CD14-positive monocyte (primary cell): ENCODE measurements around the gene BTBD9. TPM values are rescaled to one million over a fixed set of nuclear protein-coding genes. Genes with fewer than 3 reads are reported as not detected.

Experiments used
- DNase-seq, 3 donors: peaks; one replicate each; pipeline ENCODE4 v3.0.0-alpha.2; 2011 to 2022
- H2AFZ ChIP-seq: 2 replicates; pipeline ENCODE4 v1.6.0; 2012; ENCODE audit warnings: mild to moderate bottlenecking, low read depth, low read length, inconsistent platforms; ENCODE audit not compliant: insufficient read depth, poor library complexity, severe bottlenecking
- H3K27ac ChIP-seq, 2 donors: 1 replicate in 1 of 2; 2 replicates in 1 of 2; pipeline ENCODE4 v1.5.1; 2012 to 2013; ENCODE audit warnings: low read length in 2 of 2, control low read depth in 1 of 2, inconsistent platforms in 1 of 2, low read depth in 1 of 2, mild to moderate bottlenecking in 1 of 2
- H3K27me3 ChIP-seq, 2 donors: one replicate each; pipeline versions ENCODE4 v1.6.0 to v1.6.1; 2011 to 2013; ENCODE audit warnings: low read length in 2 of 2; ENCODE audit not compliant: control insufficient read depth in 2 of 2, insufficient read depth in 2 of 2
- H3K36me3 ChIP-seq, 2 donors: replicated peaks in 1 of 2; 1 replicate in 1 of 2; 2 replicates in 1 of 2; pipeline versions ENCODE4 v1.5.1 to v1.6.1; 2012 to 2013; ENCODE audit warnings: low read length in 2 of 2, control low read depth in 1 of 2, inconsistent platforms in 1 of 2, mild to moderate bottlenecking in 1 of 2; ENCODE audit not compliant: insufficient read depth in 2 of 2, control insufficient read depth in 1 of 2
- H3K4me1 ChIP-seq, 2 donors: 1 replicate in 1 of 2; 2 replicates in 1 of 2; pipeline versions ENCODE4 v1.5.1 to v1.6.1; 2012 to 2013; ENCODE audit warnings: low read length in 2 of 2, control low read depth in 1 of 2, inconsistent platforms in 1 of 2, mild to moderate bottlenecking in 1 of 2, moderate library complexity in 1 of 2; ENCODE audit not compliant: insufficient read depth in 2 of 2, control insufficient read depth in 1 of 2
- H3K4me2 ChIP-seq: replicated peaks from 2 replicates; pipeline ENCODE3; 2012; ENCODE audit warnings: low read length, moderate library complexity, mild to moderate bottlenecking; ENCODE audit not compliant: poor library complexity, severe bottlenecking; ENCODE audit errors: extremely low read depth
- H3K4me3 ChIP-seq, 3 experiments: fragments of 200-600 bp in 1 of 3; sonication (generic) in 1 of 3; replicated peaks in 1 of 3; 1 replicate in 2 of 3; 2 replicates in 1 of 3; pipeline ENCODE4 v1.5.1; 2011 to 2013; ENCODE audit warnings: low read length in 3 of 3, mild to moderate bottlenecking in 3 of 3, control low read depth in 2 of 3, low read depth in 2 of 3, inconsistent platforms in 1 of 3, moderate library complexity in 1 of 3
- H3K79me2 ChIP-seq: 2 replicates; pipeline ENCODE4 v1.6.0; 2012; ENCODE audit warnings: mild to moderate bottlenecking, control low read depth, inconsistent platforms, low read length, moderate library complexity; ENCODE audit not compliant: insufficient read depth
- H3K9ac ChIP-seq: 2 replicates; pipeline ENCODE4 v1.6.0; 2017; ENCODE audit warnings: low read length, mild to moderate bottlenecking; ENCODE audit not compliant: insufficient read depth, poor library complexity, severe bottlenecking
- H3K9me3 ChIP-seq, 2 donors: replicated peaks in 1 of 2; 1 replicate in 1 of 2; 2 replicates in 1 of 2; pipeline versions ENCODE4 v1.5.1 to v1.6.1; 2012 to 2013; ENCODE audit warnings: low read length in 2 of 2, control low read depth in 1 of 2; ENCODE audit not compliant: control insufficient read depth in 1 of 2, insufficient read depth in 1 of 2
- H4K20me1 ChIP-seq: 2 replicates; pipeline ENCODE4 v1.6.0; 2012; ENCODE audit warnings: mild to moderate bottlenecking, low read length, control low read depth, moderate library complexity; ENCODE audit not compliant: insufficient read depth
- H3K27ac Mint-ChIP-seq, 7 donors: one replicate each; pipeline ENCODE4 v1.8.0; 2020; ENCODE audit warnings: mild to moderate bottlenecking in 7 of 7, mixed read lengths in 7 of 7, moderate library complexity in 6 of 7, inconsistent platforms in 2 of 7
- H3K27me3 Mint-ChIP-seq, 3 donors: one replicate each; pipeline ENCODE4 v1.8.0; 2021 to 2022; ENCODE audit warnings: low read depth in 3 of 3, mild to moderate bottlenecking in 3 of 3, mixed read lengths in 3 of 3, moderate library complexity in 3 of 3, inconsistent platforms in 1 of 3
- H3K36me3 Mint-ChIP-seq, 2 donors: one replicate each; pipeline ENCODE4 v1.8.0; 2020; ENCODE audit warnings: mixed read lengths in 2 of 2, inconsistent platforms in 1 of 2, mild to moderate bottlenecking in 1 of 2
- H3K4me1 Mint-ChIP-seq: one replicate; pipeline ENCODE4 v1.8.0; 2020; ENCODE audit warnings: mild to moderate bottlenecking, mixed read lengths
- H3K4me3 Mint-ChIP-seq, 2 donors: one replicate each; pipeline ENCODE4 v1.8.0; 2020; ENCODE audit warnings: mild to moderate bottlenecking in 2 of 2, mixed read lengths in 2 of 2, moderate library complexity in 1 of 2
- H3K9me3 Mint-ChIP-seq, 7 donors: one replicate each; pipeline ENCODE4 v1.8.0; 2020 to 2022; ENCODE audit warnings: mixed read lengths in 7 of 7, mild to moderate bottlenecking in 6 of 7, moderate library complexity in 6 of 7, inconsistent platforms in 2 of 7
- WGBS: methylation state at CpG from one replicate; pipeline ENCODE4 v1.1.5; 2013; ENCODE audit warnings: missing lambda C conversion rate; ENCODE audit not compliant: insufficient coverage; 5-methylcytosine and 5-hydroxymethylcytosine counted together
- intact Hi-C, 2 donors: fragments of 100-400 bp; cut with micrococcal nuclease; formaldehyde crosslinking; loops; one replicate each; pipeline versions ENCODE4 v1.15.0 to v1.15.1; 2023
- polyA plus RNA-seq, 3 donors: library from polyadenylated mRNA; depleted of rRNA in 1 of 3; unstranded in 2 of 3; stranded (reverse) in 1 of 3; fragments of 300-500 nt in 2 of 3; fragments of >200 nt in 1 of 3; fragmentation: Illumina TruSeq in 2 of 3; gene quantifications; 1 replicate in 2 of 3; 2 replicates in 1 of 3; pipeline ENCODE4 v1.2.3, GENCODE V29; 2012 to 2021
- TF ChIP-seq, protein P1 (sequence below): fragments of 200-600 bp; IDR thresholded peaks from one replicate; pipeline ENCODE4 v1.8.0; 2022; ENCODE audit warnings: antibody characterized with exemption, mild to moderate bottlenecking

The BTBD9 gene
- polyA plus RNA-seq, 3 donors = 5.2 to 7.5 (median 6.2) TPM

- Histone ChIP-seq H3K27ac (no peak overlapping the region), H3K36me3 (no peaks in the 10 kb centered on the region), H3K4me3 (no peak overlapping the region), H2AFZ (no peak overlapping the region), H3K9me3 (no peaks in the 10 kb centered on the region), H3K9ac (no peak overlapping the region), H3K4me2 (no peak overlapping the region), H3K4me1 (no peaks in the 10 kb centered on the region), H3K27me3 (no peaks in the 10 kb centered on the region), H4K20me1 (no peaks in the 10 kb centered on the region), H3K79me2 (no peaks in the 10 kb centered on the region)
- Mint-ChIP-seq H3K4me1 (no peaks in the 10 kb centered on the region), H3K9me3 (no peaks in the 10 kb centered on the region), H3K27me3 (no peaks in the 10 kb centered on the region), H3K4me3 (no peak overlapping the region), H3K36me3 (no peaks in the 10 kb centered on the region), H3K27ac (no peak overlapping the region)
- TF ChIP-seq, protein P1, sequence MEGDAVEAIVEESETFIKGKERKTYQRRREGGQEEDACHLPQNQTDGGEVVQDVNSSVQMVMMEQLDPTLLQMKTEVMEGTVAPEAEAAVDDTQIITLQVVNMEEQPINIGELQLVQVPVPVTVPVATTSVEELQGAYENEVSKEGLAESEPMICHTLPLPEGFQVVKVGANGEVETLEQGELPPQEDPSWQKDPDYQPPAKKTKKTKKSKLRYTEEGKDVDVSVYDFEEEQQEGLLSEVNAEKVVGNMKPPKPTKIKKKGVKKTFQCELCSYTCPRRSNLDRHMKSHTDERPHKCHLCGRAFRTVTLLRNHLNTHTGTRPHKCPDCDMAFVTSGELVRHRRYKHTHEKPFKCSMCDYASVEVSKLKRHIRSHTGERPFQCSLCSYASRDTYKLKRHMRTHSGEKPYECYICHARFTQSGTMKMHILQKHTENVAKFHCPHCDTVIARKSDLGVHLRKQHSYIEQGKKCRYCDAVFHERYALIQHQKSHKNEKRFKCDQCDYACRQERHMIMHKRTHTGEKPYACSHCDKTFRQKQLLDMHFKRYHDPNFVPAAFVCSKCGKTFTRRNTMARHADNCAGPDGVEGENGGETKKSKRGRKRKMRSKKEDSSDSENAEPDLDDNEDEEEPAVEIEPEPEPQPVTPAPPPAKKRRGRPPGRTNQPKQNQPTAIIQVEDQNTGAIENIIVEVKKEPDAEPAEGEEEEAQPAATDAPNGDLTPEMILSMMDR = no peak
- no peak for DNase-seq
- 95% methylated on average over 2 of the region's 5 CpGs for WGBS
- intact Hi-C loops = loop anchor here in 1 of 2 donors (10.0 kb wide), 1 partner anchor 805 kb away; the partner anchor contains the start of gene MDGA1
Measured at GRCh38 chr6:38499529-38500096, 140.1 kb downstream of the BTBD9 start.

GRCh38 chr6:38498805-38499445, 140.8 kb downstream of the BTBD9 start:
- H3K79me2 ChIP-seq = no peaks in the 10 kb centered on the region
- TF ChIP-seq, protein P1 = no peak
- Mint-ChIP-seq H3K27me3 (no peaks in the 10 kb centered on the region), H3K9me3 (no peaks in the 10 kb centered on the region), H3K4me3 (no peak overlapping the region), H3K36me3 (no peaks in the 10 kb centered on the region), H3K27ac (peak overlapping the region in 1 of 7 donors; percentile 30), H3K4me1 (no peaks in the 10 kb centered on the region)
- no peaks in the 10 kb centered on the region for H3K9me3 ChIP-seq
- no peaks in the 10 kb centered on the region for H4K20me1 ChIP-seq
- DNase-seq = no peak
- H3K4me1 ChIP-seq = no peaks in the 10 kb centered on the region
- no peaks in the 10 kb centered on the region for H3K36me3 ChIP-seq
- H3K27ac ChIP-seq = no peak overlapping the region
- H3K27me3 ChIP-seq = no peaks in the 10 kb centered on the region
- H2AFZ ChIP-seq = no peak overlapping the region
- no peak overlapping the region for H3K4me3 ChIP-seq
- WGBS = 100% methylated on average over 2 of the region's 5 CpGs
- no peak overlapping the region for H3K9ac ChIP-seq
- intact Hi-C loops = loop anchor here in 1 of 2 donors (10.0 kb wide), 1 partner anchor 804 kb away; the partner anchor contains the start of gene MDGA1
- H3K4me2 ChIP-seq = no peak overlapping the region
